K562 (cell line): ENCODE measurements around the gene WWOX. TPM values are rescaled to one million over a fixed set of nuclear protein-coding genes. Genes with fewer than 3 reads are reported as not detected.

Experiments
- ATAC-seq: fragments of 200-7000 bp; cut with Tn5 transposase; 3 replicates; pipeline ENCODE4 v1.9.1; 2020; ENCODE audit warnings: moderate library complexity
- BruUV-seq: library from RNA; stranded (reverse); fragments of 400-500 nt; replicated peaks from 2 replicates; lab custom pipeline; 2021; lab: Mats Ljungman, UMichigan
- CTCF ChIA-PET: fragments of 300-600 bp; formaldehyde crosslinking; extraction: SDS; loops from one replicate; lab custom pipeline; 2021; ENCODE audit warnings: low intra/inter-chr PET ratio; lab: Yijun Ruan, JAX
- POLR2A ChIA-PET: fragments of 300-600, 350-650 bp; sonication (Branson Sonifier 250); formaldehyde crosslinking; extraction: SDS; loops from one replicate; lab custom pipeline; 2021; ENCODE audit warnings: antibody characterized with exemption, inconsistent platforms; lab: Yijun Ruan, JAX
- DNase-seq, 4 experiments: peaks; one replicate each; pipeline versions ENCODE4 v3.0.0 to v3.0.0-alpha.2; 2011 to 2018; ENCODE audit warnings: low spot score in 3 of 4, mixed read lengths in 3 of 4; ENCODE audit errors: extremely low read depth in 1 of 4
- FAIRE-seq: peaks from 2 replicates; lab custom pipeline; 2011; peaks lifted over from hg19 to GRCh38; lab: Jason Lieb, UNC
- H2AFZ ChIP-seq: 2 replicates; pipeline ENCODE4 v1.6.0; 2011; ENCODE audit warnings: low read depth, low read length, control low read depth, inconsistent platforms
- H3K27ac ChIP-seq: fragments of 200-600 bp; 3 replicates; pipeline ENCODE4 v1.8.0; 2011; ENCODE audit warnings: low read depth, mild to moderate bottlenecking, control low read depth, inconsistent platforms, low read length, moderate library complexity, mixed read lengths; ENCODE audit errors: extremely low read depth
- H3K27me3 ChIP-seq, 2 experiments: fragments of 300-600 bp in 1 of 2; 2 replicates in 1 of 2; 3 replicates in 1 of 2; pipeline versions ENCODE4 v1.6.0 to v1.8.0; 2011; ENCODE audit warnings: inconsistent platforms in 2 of 2, low read length in 2 of 2, mild to moderate bottlenecking in 1 of 2, mixed read lengths in 1 of 2, moderate library complexity in 1 of 2; ENCODE audit not compliant: control insufficient read depth in 2 of 2, insufficient read depth in 2 of 2
- H3K36me3 ChIP-seq: fragments of 300-600 bp; 3 replicates; pipeline ENCODE4 v1.8.0; 2011; ENCODE audit warnings: mild to moderate bottlenecking, low read length, inconsistent platforms; ENCODE audit not compliant: control insufficient read depth, insufficient read depth
- H3K4me1 ChIP-seq, 2 experiments: fragments of 200-600 bp in 1 of 2; replicated peaks in 1 of 2; 2 replicates in 1 of 2; 3 replicates in 1 of 2; pipeline versions ENCODE4 v1.5.1 to v1.8.0; 2011; ENCODE audit warnings: inconsistent platforms in 2 of 2, low read length in 2 of 2, mild to moderate bottlenecking in 1 of 2, mixed read lengths in 1 of 2, moderate library complexity in 1 of 2; ENCODE audit not compliant: control insufficient read depth in 2 of 2, insufficient read depth in 2 of 2
- H3K4me2 ChIP-seq: 2 replicates; pipeline ENCODE4 v1.6.1; 2011; ENCODE audit warnings: low read length, control low read depth, inconsistent platforms, mixed read lengths; ENCODE audit not compliant: insufficient read depth
- H3K4me3 ChIP-seq: fragments of 200-600 bp; sonication (generic), shearing (Covaris generic); 2 replicates; pipeline ENCODE4 v1.5.1; 2016; ENCODE audit warnings: control low read depth, inconsistent platforms
- H3K79me2 ChIP-seq: fragments of 200-600 bp; 3 replicates; pipeline ENCODE4 v1.8.0; 2011; ENCODE audit warnings: low read length, inconsistent platforms; ENCODE audit not compliant: control insufficient read depth, insufficient read depth
- H3K9ac ChIP-seq, 2 experiments: 2 replicates each; pipeline versions ENCODE4 v1.6.0 to v1.6.1; 2011; ENCODE audit warnings: low read depth in 2 of 2, low read length in 2 of 2, control low read depth in 1 of 2, inconsistent platforms in 1 of 2, mild to moderate bottlenecking in 1 of 2, mixed read lengths in 1 of 2; ENCODE audit not compliant: insufficient read depth in 1 of 2
- H3K9me1 ChIP-seq: one replicate; pipeline ENCODE4 v1.6.0; 2011; ENCODE audit warnings: inconsistent platforms, mild to moderate bottlenecking, low read length, moderate library complexity; ENCODE audit not compliant: control insufficient read depth, insufficient read depth
- H3K9me3 ChIP-seq: replicated peaks from 2 replicates; pipeline ENCODE4 v1.5.1; 2011; ENCODE audit warnings: low read depth, low read length, inconsistent platforms; ENCODE audit not compliant: control insufficient read depth, insufficient read depth
- H4K20me1 ChIP-seq: replicated peaks from 2 replicates; pipeline ENCODE4 v1.6.1; 2011; ENCODE audit warnings: low read length, inconsistent platforms, mixed read lengths; ENCODE audit not compliant: control insufficient read depth, insufficient read depth
- ARNT ChIP-seq, 2 experiments: fragments of 450-650 bp; IDR thresholded peaks; 2 replicates each; pipeline ENCODE4 v1.6.1; 2016; ENCODE audit warnings: mild to moderate bottlenecking in 1 of 2
- GABPA ChIP-seq: fragments of 200-800 bp; sonication (Bioruptor generic); conservative IDR thresholded peaks from 2 replicates; pipeline ENCODE4 v1.6.1; 2016; ENCODE audit warnings: low read depth, missing genetic modification characterization, missing compliant biosample characterization
- GABPB1 ChIP-seq: sonication (generic); formaldehyde crosslinking; IDR thresholded peaks from 2 replicates; pipeline ENCODE4 v1.8.0; 2022; ENCODE audit warnings: mild to moderate bottlenecking, missing genetic modification reagents
- MED1 ChIP-seq: sonication (generic); formaldehyde crosslinking; IDR thresholded peaks from 2 replicates; pipeline ENCODE4 v1.8.1; 2023; ENCODE audit warnings: missing genetic modification reagents, borderline replicate concordance
- NCOA1 ChIP-seq: fragments of 450-650 bp; IDR thresholded peaks from 2 replicates; pipeline ENCODE4 v1.6.1; 2016; ENCODE audit warnings: low read depth
- NFATC3 ChIP-seq: fragments of 450-650 bp; IDR thresholded peaks from 2 replicates; pipeline ENCODE4 v1.6.1; 2017; ENCODE audit warnings: mild to moderate bottlenecking
- NKRF ChIP-seq: fragments of 450-650 bp; IDR thresholded peaks from 2 replicates; pipeline ENCODE4 v1.6.1; 2016; ENCODE audit warnings: borderline replicate concordance
- NR3C1 ChIP-seq: sonication (generic); formaldehyde crosslinking; IDR thresholded peaks from 2 replicates; pipeline ENCODE4 v1.8.1; 2022; ENCODE audit warnings: missing genetic modification reagents
- POLR2AphosphoS2 ChIP-seq: IDR thresholded peaks from 2 replicates; pipeline ENCODE4 v1.6.1; 2012; ENCODE audit warnings: low read length, improper control_type of control experiment
- SOX6 ChIP-seq: fragments of 450-650 bp; IDR thresholded peaks from 2 replicates; pipeline ENCODE4 v1.6.1; 2014; ENCODE audit warnings: mild to moderate bottlenecking
- SRSF9 ChIP-seq: fragments of 200-400 bp; formaldehyde crosslinking; IDR thresholded peaks from 2 replicates; pipeline ENCODE4 v1.6.1; 2017; ENCODE audit warnings: low read depth, low read length, borderline replicate concordance
- TCF3 ChIP-seq: sonication (generic); formaldehyde crosslinking; IDR thresholded peaks from 2 replicates; pipeline ENCODE4 v1.4.0; 2020; ENCODE audit warnings: mild to moderate bottlenecking, missing genetic modification reagents
- TEAD2 ChIP-seq: fragments of 450-650 bp; IDR thresholded peaks from 2 replicates; pipeline ENCODE4 v1.6.1; 2016; ENCODE audit warnings: missing genetic modification characterization, control low read depth, missing compliant biosample characterization
- ZEB2 ChIP-seq: fragments of 450-650 bp; IDR thresholded peaks from 2 replicates; pipeline ENCODE4 v1.6.1; 2016
- ZNF197 ChIP-seq: fragments of 200-800 bp; sonication (Bioruptor generic); IDR thresholded peaks from 2 replicates; pipeline ENCODE4 v1.6.1; 2016; ENCODE audit warnings: low read depth, missing genetic modification characterization, missing compliant biosample characterization
- ZSCAN29 ChIP-seq: fragments of 450-650 bp; IDR thresholded peaks from 2 replicates; pipeline ENCODE4 v1.6.1; 2017
- WGBS: fragments of 100-300 bp; shearing (Covaris generic); methylation state at CpG from one replicate; pipeline ENCODE4 v1.1.6; 2016; ENCODE audit warnings: low coverage, mixed read lengths; ENCODE audit not compliant: insufficient coverage; ENCODE audit errors: missing lambda C conversion rate; 5-methylcytosine and 5-hydroxymethylcytosine counted together
- in situ Hi-C: fragments of 300-500 bp; cut with MboI; formaldehyde crosslinking; loops from 4 replicates; pipeline ENCODE4 v1.15.0; 2018; ENCODE audit warnings: inconsistent platforms, mixed read lengths
- intact Hi-C: fragments of 100-400 bp; cut with micrococcal nuclease; formaldehyde crosslinking; loops from 2 replicates; pipeline ENCODE4 v1.14.2; 2022
- polyA plus RNA-seq, 8 experiments: library from polyadenylated mRNA; depleted of rRNA in 4 of 8; stranded (reverse) in 5 of 8; unstranded in 3 of 8; fragments of >200 nt; fragmentation: Nextera tagmentation in 2 of 8; fragmentation: Illumina TruSeq in 1 of 8; extraction: Ambion mirVana in 2 of 8; extraction: Trizol in 1 of 8; gene quantifications; 2 replicates each; pipeline versions ENCODE4 v1.2.1 to v1.2.3, GENCODE V29; 2011 to 2014; ENCODE audit warnings: inconsistent platforms in 1 of 8, missing spikeins in 1 of 8
- total RNA-seq, 7 experiments: library from RNA; depleted of rRNA in 6 of 7; stranded (reverse); fragments of >200 nt in 6 of 7; fragmentation: Illumina TruSeq in 2 of 7; extraction: Trizol in 2 of 7; gene quantifications; 2 replicates each; pipeline versions ENCODE4 v1.2.1 to v1.2.3, GENCODE V29; 2011 to 2021; ENCODE audit warnings: low replicate concordance in 1 of 7
- TF ChIP-seq, protein P1 (sequence below): sonication (generic); formaldehyde crosslinking; IDR thresholded peaks from 2 replicates; pipeline ENCODE4 v1.8.0; 2022; ENCODE audit warnings: mild to moderate bottlenecking, missing genetic modification reagents, borderline replicate concordance
- TF ChIP-seq, protein P2 (sequence below): fragments of 250-450 bp; sonication (Bioruptor Pico); IDR thresholded peaks from 2 replicates; pipeline ENCODE4 v1.8.0; 2021; ENCODE audit warnings: moderate library complexity, mild to moderate bottlenecking, inconsistent platforms

Gene WWOX
- total and polyA plus RNA-seq, 9 of the 15 experiments (the other 6 are each of a cell fraction or from before 2014, with no cell fraction given) = 1.6 to 22.7 (median 8.1) TPM

- no peaks in the 10 kb centered on the region for H3K9me1 ChIP-seq
- in situ Hi-C loops = no loop called here
- no peaks in the 10 kb centered on the region for H4K20me1 ChIP-seq
- ChIA-PET POLR2A (no interaction called here), CTCF (no interaction called here)
- FAIRE-seq (no peak), DNase-seq (no peak), ATAC-seq (no peak)
- H2AFZ ChIP-seq = no peak overlapping the region
- no peak overlapping the region for H3K27ac ChIP-seq
- no peak overlapping the region for H3K4me3 ChIP-seq
- no peak overlapping the region for H3K4me2 ChIP-seq
- H3K9me3 ChIP-seq = no peaks in the 10 kb centered on the region
- H3K27me3 ChIP-seq = peaks cover 18 to 19% of the 10 kb centered on the region in 2 experiments; a peak in 4 of 5 replicates
- WGBS = 0% methylated on average over 4 of the region's 4 CpGs
- H3K4me1 ChIP-seq = no peaks in the 10 kb centered on the region
- intact Hi-C loops = no loop called here
- no TSS peak for BruUV-seq
- no peaks in the 10 kb centered on the region; the same call in 2 of the 3 replicates for H3K36me3 ChIP-seq
- H3K9ac ChIP-seq = no peak overlapping the region
- H3K79me2 ChIP-seq = no peaks in the 10 kb centered on the region
- TF ChIP-seq, protein P1, sequence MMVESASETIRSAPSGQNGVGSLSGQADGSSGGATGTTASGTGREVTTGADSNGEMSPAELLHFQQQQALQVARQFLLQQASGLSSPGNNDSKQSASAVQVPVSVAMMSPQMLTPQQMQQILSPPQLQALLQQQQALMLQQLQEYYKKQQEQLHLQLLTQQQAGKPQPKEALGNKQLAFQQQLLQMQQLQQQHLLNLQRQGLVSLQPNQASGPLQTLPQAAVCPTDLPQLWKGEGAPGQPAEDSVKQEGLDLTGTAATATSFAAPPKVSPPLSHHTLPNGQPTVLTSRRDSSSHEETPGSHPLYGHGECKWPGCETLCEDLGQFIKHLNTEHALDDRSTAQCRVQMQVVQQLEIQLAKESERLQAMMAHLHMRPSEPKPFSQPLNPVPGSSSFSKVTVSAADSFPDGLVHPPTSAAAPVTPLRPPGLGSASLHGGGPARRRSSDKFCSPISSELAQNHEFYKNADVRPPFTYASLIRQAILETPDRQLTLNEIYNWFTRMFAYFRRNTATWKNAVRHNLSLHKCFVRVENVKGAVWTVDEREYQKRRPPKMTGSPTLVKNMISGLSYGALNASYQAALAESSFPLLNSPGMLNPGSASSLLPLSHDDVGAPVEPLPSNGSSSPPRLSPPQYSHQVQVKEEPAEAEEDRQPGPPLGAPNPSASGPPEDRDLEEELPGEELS (CRISPR knock-in tag) = no peak
- no peak for TF ChIP-seq MED1 (CRISPR knock-in tag)
- no peak for TF ChIP-seq ZSCAN29
- TF ChIP-seq NCOA1 = no peak
- TF ChIP-seq, protein P2, sequence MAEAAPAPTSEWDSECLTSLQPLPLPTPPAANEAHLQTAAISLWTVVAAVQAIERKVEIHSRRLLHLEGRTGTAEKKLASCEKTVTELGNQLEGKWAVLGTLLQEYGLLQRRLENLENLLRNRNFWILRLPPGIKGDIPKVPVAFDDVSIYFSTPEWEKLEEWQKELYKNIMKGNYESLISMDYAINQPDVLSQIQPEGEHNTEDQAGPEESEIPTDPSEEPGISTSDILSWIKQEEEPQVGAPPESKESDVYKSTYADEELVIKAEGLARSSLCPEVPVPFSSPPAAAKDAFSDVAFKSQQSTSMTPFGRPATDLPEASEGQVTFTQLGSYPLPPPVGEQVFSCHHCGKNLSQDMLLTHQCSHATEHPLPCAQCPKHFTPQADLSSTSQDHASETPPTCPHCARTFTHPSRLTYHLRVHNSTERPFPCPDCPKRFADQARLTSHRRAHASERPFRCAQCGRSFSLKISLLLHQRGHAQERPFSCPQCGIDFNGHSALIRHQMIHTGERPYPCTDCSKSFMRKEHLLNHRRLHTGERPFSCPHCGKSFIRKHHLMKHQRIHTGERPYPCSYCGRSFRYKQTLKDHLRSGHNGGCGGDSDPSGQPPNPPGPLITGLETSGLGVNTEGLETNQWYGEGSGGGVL = no peak
- TF ChIP-seq ARNT (IDR thresholded peaks at IDR 0.05) = no peak
- TF ChIP-seq TCF3 (CRISPR knock-in tag) = no peak
- TF ChIP-seq NR3C1 (CRISPR knock-in tag) = no peak
- TF ChIP-seq NFATC3 = no peak
- TF ChIP-seq GABPA = no peak
- no peak for TF ChIP-seq SOX6
- TF ChIP-seq GABPB1 (CRISPR knock-in tag) = no peak
- TF ChIP-seq ZNF197 (CRISPR knock-in tag) = no peak
- TF ChIP-seq POLR2AphosphoS2 = no peak
- no peak for TF ChIP-seq TEAD2 (tag)
- no peak for TF ChIP-seq NKRF
- TF ChIP-seq ZEB2 = no peak
- TF ChIP-seq SRSF9 = no peak
These were observed 546.2 kb downstream of the WWOX start for GRCh38 chr16:78645657-78646056.
